Muscle of arm (tissue), 12 donors: ENCODE measurements around the gene LRRC73. TPM values are rescaled to one million over a fixed set of nuclear protein-coding genes. Genes with fewer than 3 reads are reported as not detected.
"Not testable (repeated sequence)": the region's sequence is repeated elsewhere in the genome, so short reads cannot be mapped to it uniquely, and the experiment has no call there.

Experiments
- DNase-seq: peaks from one replicate; pipeline ENCODE4 v3.0.0-alpha.2; 2013
- polyA plus RNA-seq, 12 donors: library from polyadenylated mRNA; unstranded; fragments of 120-200 nt; gene quantifications; one replicate each; pipeline ENCODE4 v1.2.1, GENCODE V29; 2013; ENCODE audit not compliant: insufficient read length in 12 of 12

The LRRC73 gene
- polyA plus RNA-seq, 12 donors, result 0.10 to 0.18 (median 0.13) TPM; not detected in 5

GRCh38 chr6:43493230-43493629, 16.9 kb downstream of the LRRC73 start:
- no peak for DNase-seq

GRCh38 chr6:43492673-43493072, 17.5 kb downstream of the LRRC73 start:
- no peak for DNase-seq

- peak; percentile 60 for DNase-seq
Observed at GRCh38 chr6:43491750-43492661, 18.1 kb downstream of the LRRC73 start.

GRCh38 chr6:43490523-43490939, 19.6 kb downstream of the LRRC73 start:
- DNase-seq, result no peak

- no peak for DNase-seq
Observed at GRCh38 chr6:43489277-43490072, 20.7 kb downstream of the LRRC73 start.

GRCh38 chr6:43488667-43489276, 21.4 kb downstream of the LRRC73 start:
- no peak for DNase-seq

GRCh38 chr6:43481591-43482236, 28.4 kb downstream of the LRRC73 start:
- no peak for DNase-seq

- no peak for DNase-seq
Observed at GRCh38 chr6:43481075-43481474, 29.1 kb downstream of the LRRC73 start.

GRCh38 chr6:43478008-43478372, 32.2 kb downstream of the LRRC73 start:
- DNase-seq, result no peak

GRCh38 chr6:43477235-43478007, 32.7 kb downstream of the LRRC73 start, which contains the start of gene TJAP1:
TJAP1 (plus strand) TSS chr6:43477570; CDS start chr6:43499002, 21,432 bp downstream.
- DNase-seq, result peak; percentile 92

- DNase-seq, result no peak
Observed at GRCh38 chr6:43476746-43477145, 33.4 kb downstream of the LRRC73 start.

GRCh38 chr6:43475516-43475915, 34.6 kb downstream of the LRRC73 start:
- DNase-seq, result no peak

GRCh38 chr6:43472515-43472914, 37.6 kb downstream of the LRRC73 start:
- no peak for DNase-seq

- no peak for DNase-seq
Observed at GRCh38 chr6:43471399-43471798, 38.7 kb downstream of the LRRC73 start.

- no peak for DNase-seq
Observed at GRCh38 chr6:43469947-43470346, 40.2 kb downstream of the LRRC73 start.

GRCh38 chr6:43468748-43469681, 41.1 kb downstream of the LRRC73 start:
- DNase-seq, result no peak

- no peak for DNase-seq
Observed at GRCh38 chr6:43468240-43468639, 41.9 kb downstream of the LRRC73 start.

GRCh38 chr6:43467752-43468151, 42.4 kb downstream of the LRRC73 start:
- no peak for DNase-seq

GRCh38 chr6:43467265-43467664, 42.9 kb downstream of the LRRC73 start:
- not testable (repeated sequence) for DNase-seq

GRCh38 chr6:43465948-43466347, 44.2 kb downstream of the LRRC73 start:
- DNase-seq, result no peak
